NT2/D1 (cell line): Measurements from ENCODE around the gene ALKBH1.
"Not testable (repeated sequence)": the region's sequence is repeated elsewhere in the genome, so short reads cannot be mapped to it uniquely, and the experiment has no call there.

Source experiments
- SUZ12 ChIP-seq: IDR thresholded peaks from 2 replicates; pipeline ENCODE4 v1.6.1; 2011; ENCODE audit not compliant: insufficient read length, insufficient read depth; ENCODE audit errors: extremely low read depth
- YY1 ChIP-seq: IDR thresholded peaks from 2 replicates; pipeline ENCODE4 v1.6.1; 2011; ENCODE audit not compliant: insufficient read length, insufficient read depth
- ZNF274 ChIP-seq: IDR thresholded peaks from 2 replicates; pipeline ENCODE4 v1.6.1; 2011; ENCODE audit warnings: mild to moderate bottlenecking, low read depth, low read length

DNA sequence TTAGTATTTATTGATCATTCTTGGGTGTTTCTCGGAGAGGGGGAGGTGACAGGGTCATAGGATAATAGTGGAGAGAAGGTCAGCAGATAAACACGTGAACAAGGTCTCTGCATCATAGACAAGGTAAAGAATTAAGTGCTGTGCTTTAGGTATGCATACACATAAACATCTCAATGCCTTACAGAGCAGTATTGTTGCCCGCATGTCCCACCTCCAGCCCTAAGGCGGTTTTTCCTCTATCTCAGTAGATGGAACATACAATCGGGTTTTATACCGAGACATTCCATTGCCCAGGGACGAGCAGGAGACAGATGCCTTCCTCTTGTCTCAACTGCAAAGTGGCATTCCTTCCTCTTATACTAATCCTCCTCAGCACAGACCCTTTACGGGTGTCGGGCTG is 46.3 kb downstream of the ALKBH1 start:
- TF ChIP-seq SUZ12, ZNF274, YY1: not testable (repeated sequence)
